SKM-1 (cell line): ENCODE data around the gene EI24.

ENCODE experiments used
- DNase-seq: peaks from one replicate; lab custom pipeline; 2025; ENCODE audit not compliant: unreplicated experiment; lab: John Stamatoyannopoulos, UW

The EI24 gene

DNA sequence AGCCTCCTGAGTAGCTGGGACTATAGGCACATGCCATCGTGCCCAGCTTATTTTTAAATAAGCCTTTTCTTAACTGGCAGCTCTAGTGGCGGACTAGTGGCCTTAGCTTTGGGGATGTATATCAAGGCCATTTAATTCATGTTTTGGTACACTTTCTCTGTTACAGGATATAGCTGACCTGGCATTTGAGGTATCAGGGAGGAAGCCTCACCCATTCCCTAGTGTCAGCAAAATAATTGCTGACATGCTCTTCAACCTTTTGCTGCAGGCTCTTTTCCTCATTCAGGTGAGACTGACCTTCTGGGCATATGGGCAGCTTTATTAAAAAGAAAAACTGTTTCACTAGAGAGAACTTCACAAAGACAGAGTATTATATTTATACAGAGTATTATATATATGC lies 9.5 kb downstream of the EI24 start:
- no peak for DNase-seq

DNA sequence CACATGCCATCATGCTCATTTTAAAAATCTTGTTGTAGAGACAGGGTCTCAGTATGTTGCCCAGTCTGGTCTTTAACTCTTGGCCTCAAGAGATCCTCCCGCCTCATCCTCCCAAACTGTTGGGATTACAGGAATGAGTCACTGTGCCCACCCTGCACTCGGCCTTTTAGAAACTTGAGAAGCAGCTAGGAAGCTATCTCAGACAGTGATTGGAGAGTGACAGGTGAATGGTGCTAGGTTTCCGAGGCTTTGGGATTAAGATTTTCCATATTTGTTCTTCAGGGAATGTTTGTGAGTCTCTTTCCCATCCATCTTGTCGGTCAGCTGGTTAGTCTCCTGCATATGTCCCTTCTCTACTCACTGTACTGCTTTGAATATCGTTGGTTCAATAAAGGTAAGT lies 10.5 kb downstream of the EI24 start:
- DNase-seq = no peak

DNA sequence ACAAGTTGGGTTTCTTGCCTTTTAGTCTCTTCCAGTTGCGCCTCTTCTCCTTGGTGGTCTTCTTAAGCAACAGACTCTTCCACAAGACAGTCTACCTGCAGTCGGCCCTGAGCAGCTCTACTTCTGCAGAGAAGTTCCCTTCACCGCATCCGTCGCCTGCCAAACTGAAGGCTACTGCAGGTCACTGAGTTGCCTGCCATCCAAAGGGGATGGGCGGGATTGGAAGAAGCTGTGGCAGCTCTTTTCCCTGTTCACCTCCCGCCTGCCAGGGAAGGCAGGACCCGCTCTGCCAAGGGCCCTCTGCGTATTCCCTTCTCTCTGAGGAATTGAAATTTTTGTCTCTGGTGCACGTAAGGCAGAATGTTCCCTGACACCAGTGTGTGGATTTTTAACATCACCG lies 14.2 kb downstream of the EI24 start:
- no peak for DNase-seq

DNA sequence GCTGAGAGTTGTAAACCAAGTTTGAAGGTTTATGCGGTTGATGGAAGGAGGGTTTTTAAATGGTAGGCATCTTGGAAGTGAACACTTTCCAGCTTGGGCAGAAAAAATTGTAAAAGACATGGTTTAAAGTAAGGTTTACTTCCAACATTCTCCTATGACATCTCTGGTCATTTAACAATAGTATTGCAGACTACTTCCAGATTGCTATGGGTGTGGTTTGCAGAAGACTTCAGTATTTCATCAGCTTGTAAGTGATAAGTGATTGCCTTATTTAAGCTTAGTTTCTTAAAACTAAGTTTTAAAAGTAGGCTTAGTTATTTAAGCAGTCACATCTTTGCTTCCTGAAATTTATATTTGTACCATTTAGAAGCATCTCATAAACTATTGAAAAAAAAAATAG lies 16.2 kb downstream of the EI24 start:
- no peak for DNase-seq

DNA sequence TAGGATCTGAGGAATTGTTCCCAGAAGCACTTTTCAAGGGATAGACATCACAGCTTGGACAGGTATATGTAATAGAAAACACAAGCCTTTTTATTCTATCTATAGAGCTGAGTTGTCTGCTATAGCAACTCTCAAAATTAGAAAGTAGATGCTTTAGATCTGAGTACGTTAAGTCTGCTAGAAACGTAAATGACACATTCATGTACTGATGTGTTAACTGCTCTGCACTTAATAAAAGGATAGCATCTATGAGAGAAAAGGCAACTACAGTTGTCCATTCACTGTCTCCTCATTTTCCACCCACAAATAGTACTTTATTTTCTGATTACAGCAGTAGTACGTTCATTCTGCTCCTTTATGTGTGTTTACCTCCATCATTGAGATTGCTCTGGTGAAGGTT lies 17.3 kb downstream of the EI24 start:
- DNase-seq = no peak

DNA sequence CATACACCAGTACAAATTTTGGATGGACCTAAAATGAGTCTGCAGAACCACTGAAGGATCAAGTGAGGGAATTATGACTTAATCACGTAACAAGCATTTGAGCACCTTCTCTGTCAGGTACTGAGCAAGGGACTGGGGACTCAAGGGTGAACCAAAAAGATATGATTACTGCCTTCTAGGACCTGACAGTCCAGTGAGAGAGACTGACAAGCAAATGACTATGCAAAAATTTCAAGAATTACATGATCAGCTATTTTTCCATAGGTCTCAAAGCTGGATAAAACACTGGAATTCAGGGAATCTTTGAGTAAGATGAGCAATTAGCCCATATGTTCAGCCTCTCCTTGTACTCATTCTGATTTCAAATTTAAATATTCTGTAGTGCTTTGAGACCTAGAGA lies 18.2 kb downstream of the EI24 start:
- no peak for DNase-seq

DNA sequence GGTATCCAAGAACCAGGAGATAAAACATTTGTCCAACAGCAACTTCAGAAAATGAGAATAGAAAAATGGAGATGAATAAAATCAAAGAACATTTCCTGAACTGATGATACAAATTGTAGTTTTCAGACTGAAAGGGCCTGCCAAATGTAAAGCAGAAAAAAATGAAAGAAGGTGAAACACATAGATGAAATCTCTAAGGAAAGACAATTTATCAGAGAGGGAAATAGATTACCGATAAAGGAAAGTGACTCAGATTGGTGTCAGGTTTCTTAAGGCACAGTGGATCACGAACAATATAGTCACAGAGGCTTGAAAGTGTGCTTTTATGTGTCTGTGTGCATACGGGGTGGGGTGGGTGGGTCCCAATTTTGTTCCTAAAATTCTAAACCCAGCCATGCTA lies 19.2 kb downstream of the EI24 start:
- DNase-seq = no peak

DNA sequence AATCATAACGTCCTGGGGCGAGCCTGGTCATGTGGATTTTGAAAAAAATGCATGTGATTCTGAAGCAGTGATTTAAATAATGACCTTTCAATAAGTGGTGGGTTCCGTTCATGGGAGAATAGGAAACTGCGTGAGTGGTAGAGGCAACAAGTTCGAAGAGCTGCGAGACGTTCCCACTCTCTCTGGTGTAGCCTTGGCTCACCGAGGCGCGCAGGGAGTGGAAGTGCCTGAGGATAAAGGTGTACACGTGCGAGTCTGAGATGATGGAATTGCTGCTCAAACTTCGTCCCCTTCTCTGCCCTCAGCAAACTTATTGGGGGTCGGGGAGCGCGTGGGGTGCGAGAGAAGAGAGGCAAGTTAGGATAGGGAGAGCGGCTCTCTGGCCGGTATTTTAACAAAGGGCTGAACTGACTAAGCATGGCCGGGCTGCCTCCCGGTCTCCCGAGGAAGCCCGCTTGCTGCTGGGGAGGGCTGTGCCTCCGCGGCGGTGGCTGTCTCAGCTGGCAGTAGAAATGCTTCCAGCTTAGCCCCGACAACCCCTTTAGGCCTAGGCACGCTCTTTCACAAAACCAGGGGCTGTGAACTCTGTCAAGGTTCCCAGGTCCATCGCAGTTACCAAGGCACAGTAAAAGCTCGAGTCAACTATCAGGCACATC lies 22.5 kb downstream of the EI24 start:
- DNase-seq = no peak

DNA sequence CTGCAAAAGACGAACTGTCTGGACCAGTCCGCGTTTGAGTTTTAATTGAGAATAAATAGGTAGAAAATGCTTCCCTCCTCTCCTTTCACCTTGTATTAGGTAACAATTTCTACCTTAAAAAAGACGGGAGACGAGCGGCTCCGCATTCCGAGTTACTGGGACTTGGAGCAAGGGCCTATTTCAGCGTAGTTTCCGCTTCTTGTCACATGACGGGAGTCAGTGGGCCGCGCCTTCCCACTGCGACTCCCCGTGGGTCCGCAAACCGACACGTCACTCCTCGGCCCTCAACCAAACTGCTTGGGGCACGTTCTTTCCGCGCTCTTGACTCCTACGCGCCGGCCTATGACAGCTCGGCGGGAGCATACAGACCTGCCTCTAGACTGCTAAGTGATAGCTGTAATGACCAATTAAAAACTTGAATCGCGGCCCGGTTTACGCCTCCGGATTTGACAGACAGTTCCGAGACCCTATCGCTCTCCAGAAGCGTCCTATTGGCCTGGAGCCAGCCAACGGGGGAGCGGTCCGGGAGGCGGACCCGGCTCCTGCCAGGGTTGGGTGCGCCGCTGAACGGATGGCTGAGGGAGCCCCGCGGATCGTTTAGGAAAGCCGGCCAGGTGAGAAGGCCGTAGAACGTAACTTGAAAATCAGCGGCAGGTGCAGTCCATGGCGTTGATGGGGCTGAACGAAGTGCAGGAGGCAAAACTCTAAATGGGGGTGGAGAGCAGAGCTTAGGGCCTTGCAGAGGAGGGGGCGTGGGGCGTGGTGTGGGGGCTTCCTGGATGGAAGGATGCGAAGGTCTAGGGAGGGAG lies 23.2 kb downstream of the EI24 start, which contains the start of gene STT3A:
TSS of gene STT3A (plus strand) at position 548 of the 809 bp plus-strand sequence. CDS start 3,064 bp downstream, outside the sequence.
- DNase-seq = peak; percentile 98

DNA sequence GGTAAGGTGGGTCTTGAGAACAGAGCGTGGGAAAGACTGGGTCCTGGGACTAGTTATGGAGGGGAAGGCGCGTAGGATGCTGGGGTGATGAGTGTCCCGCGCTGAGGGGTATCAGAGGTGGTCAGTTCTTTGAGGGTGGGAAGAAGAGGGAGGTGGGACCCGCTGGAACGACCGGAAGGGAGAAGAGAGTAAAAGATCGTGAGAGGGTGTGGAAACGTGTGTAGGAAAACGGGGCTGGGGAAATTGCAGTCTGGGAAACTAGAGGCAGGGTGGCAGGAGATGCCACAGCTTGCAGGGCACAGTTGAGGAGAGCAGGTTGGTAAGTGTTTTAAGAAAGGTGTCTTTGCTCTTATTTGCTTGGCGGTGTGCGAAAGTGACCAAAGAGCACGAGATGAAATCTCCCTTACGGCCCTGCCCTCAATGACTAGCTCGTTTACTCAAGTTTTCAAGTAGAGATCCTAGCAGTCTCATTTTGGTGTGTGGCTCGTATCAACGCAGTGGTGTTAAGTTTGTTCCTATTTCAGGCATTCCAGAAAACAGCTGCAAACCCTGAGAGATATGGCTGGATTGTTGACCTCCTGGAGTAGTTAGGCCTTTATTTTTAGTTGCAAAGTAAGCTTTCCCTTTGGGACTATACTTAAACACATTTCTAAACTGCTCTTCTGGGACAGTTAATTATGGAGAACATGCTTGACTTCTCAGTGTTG lies 24.0 kb downstream of the EI24 start:
- DNase-seq = no peak

DNA sequence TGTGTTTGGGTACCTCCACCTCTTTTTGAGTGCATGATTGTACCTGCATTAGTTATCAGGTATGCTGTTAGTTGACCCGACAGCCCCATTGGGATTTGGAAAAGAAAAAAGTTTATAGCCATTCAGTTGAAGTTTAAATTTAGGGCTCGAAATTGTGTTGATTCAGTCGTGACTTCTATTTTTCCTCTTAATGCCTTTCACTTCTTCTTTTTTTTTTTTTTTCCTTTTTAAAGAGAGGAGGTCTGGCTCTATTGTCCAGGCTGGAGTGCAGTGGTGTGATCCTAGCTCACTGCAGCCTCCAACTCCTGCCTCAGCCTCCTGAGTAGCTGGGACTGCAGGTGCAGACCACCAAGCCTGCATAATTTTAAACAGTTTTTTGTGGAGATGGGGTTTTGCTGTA lies 25.7 kb downstream of the EI24 start:
- DNase-seq = no peak

DNA sequence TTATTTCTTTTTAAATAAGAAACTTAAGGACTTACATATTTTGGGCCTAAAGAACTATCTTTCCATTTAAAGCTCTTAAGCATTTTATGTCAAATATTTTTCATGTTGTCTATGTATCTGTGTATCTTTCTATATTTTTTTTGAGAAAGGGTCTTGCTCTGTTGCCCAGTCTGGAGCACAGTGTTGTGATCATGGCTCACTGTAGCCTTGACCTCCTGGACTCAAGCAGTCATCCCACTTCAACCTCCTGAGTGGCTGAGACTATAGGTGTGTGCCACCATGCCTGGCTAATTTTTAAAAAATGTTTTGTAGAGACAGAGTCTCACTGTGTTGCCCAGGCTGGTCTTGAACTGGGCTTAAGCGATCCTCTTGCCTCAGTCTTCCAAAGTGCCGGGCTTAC lies 31.4 kb downstream of the EI24 start:
- no peak for DNase-seq

DNA sequence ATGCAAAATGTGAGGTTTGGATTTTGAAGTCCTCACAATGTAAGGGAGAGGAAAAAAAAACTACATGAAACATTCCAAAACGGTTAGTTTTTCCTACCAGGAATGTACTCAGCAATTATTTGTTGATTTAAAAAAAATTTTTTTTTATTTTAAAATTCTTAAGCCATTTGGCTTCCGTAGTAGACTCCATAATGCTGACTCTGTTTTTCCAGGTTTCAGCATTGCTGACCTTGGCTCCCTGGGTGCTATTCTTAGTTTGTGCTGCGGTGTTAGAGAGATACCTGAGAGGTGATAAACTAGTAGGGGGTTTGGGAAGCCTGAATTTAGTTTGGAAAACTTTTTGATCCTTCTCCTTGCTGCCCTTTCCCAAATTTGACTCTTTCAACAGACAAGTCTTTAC lies 33.9 kb downstream of the EI24 start:
- DNase-seq = no peak

DNA sequence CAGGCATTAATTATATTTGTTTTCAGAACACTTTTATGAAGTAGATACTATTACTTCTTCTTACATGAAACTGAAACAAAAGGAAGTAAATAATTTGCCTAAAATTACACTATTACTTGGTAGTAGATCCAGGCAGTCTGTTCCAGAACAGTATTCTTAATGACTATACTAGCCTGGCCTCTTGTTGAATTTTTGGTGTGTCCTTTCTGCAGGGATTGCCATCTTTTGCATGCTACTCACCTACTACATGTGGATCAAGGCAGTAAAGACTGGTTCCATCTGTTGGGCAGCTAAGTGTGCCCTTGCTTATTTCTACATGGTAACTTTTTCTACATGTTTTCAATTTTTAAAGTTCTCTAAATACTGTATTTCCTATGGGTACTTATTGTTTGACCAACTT lies 36.1 kb downstream of the EI24 start:
- DNase-seq = no peak

DNA sequence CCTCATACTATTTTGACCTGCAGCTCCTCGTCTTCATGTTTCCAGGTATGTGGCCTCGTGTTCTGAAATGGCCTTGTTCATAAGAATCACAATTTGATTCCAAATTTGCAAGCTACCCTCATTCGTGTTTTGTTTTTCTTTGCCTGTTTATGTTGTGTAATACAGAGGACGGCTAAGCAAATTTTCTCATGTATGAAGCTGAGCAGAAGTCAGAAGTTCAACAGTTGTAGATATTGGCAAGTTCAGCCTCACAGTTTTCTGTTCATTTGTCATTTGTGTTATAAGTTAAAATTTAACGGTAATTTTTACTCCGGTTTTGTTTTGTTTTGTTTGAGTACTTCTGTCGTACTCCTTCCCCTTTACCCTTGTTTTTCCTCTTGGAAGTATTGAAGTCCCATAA lies 40.3 kb downstream of the EI24 start:
- DNase-seq = no peak

DNA sequence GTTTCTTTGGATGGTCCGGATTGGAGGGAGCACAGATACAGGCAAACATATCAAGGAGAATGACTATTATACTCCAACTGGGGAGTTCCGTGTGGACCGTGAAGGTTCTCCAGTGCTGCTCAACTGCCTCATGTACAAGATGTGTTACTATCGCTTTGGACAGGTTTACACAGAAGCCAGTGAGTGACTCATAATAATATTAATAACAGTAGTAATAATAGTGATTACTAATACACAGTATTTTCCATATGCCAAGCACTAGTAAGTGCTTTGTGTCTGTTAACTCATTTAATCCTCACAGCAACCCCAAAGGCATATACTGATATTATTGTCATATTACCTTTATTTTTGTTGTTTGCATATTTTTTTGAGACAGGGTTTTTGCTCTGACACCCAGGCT lies 49.1 kb downstream of the EI24 start:
- DNase-seq = no peak

DNA sequence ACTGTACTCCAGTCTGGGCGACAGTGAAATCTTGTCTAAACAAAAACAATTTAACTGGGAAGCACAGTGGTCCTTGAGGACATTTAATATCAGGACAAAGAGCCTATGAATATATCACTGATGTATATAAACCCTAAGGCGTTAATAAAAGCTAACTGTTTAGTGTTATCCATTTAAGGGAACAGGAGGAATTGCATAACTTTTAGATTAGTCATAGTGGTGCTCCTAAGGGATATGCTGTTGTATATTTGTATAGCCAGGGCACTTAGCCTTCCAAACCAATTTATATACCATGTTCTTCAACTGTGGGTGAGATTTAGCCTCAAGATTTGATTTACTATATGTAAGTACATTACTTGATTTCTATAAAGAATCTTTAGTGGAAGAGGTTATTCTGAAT lies 52.7 kb downstream of the EI24 start:
- no peak for DNase-seq

DNA sequence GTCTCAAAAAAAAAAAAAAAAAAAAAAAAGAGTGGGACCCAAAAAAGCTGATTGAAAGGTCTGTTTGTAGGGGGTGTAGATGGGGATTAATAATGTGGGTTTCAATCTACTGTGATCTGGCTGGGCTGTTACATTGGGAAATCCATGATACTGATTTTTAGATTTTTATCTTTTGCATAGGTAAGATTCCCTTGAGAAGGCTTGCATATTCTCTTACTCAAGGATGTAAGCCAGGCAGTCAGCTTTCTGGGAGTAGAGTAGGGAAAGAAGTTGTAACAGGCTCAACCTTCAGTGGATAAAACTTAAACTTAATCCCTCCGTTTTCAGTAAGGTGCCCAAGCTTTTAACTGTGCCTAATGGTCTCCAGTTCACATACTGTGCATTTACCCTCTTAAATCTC lies 53.8 kb downstream of the EI24 start:
- DNase-seq = no peak

DNA sequence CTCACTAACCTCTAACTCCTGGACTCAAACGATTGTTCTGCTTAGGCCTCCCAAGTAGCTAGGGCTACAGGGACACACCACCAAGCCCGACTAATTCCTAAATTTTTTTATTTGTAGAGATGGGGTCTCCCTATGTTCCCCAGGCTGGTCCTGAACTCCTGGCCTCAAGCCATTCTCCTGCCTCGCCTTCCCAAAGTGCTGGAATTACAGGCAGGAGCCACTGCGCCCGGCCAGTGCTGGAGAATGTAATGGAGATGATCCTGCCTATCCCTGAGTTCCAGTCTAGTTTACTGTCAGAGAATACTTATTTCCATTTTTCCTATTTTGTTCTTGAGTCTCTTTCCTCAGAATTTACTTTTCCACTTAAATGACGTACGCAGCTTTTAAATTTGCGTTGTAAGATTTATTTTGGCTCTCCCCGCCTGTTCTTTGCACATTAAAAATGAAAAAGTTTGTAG lies 55.5 kb downstream of the EI24 start, which contains the start of gene CHEK1:
TSS of gene CHEK1 (plus strand) at position 408 of the 458 bp plus-strand sequence. CDS start 1,606 bp downstream, outside the sequence.
- DNase-seq = no peak

DNA sequence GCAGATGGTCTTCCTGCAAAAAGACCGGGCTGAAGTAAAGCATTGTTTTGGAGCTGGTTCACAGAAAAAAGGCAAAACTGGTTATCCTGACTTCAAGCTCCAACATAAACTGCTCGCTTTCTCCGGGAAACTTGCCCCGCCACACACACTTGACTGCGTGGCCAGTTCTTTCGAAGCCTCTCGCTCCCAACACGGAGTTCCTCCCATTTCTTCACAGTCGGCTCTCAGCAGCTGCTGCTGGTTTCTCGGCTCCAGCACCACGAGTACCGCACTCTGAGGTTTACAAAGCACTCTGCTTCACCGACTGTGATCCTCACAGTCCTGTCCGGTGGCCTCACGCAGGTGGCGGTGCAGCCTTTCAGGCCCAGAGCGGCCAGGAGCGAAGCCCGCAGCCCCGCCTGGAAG lies 56.0 kb downstream of the EI24 start:
- no peak for DNase-seq

DNA sequence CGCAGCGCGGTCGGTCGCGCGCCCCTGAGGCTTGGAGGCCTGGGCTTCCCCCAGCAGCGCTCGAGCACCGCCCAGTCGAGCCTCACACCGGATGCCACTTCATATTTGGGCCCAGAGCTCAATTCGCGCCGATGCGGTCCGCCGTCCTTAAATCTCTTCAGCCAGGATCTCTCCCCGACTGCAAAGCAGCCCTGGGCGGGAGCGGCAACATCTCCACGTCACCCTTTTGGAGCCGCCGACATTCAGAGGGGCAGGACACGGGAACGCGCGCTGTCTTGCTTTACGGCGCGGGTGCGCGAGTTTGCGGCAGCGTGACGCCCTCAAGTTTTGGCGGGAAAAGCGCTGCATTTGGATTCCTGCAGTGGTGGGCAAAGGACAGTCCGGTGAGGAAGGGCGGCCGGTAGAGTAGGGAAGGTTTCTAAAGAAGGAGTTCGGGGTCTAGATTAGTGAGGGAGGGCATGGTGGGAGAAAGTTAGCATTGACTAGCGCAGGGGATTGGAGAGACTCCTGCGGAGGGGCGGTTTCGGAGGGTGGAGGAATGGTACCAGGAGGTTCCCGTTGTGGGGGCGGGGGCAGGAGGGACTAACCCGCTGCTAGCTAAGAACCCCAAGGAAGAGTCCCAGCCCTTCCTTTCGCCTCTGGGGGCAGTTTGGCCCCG lies 56.5 kb downstream of the EI24 start:
- DNase-seq = peak; percentile 76
